ENCODE data around the gene SYCE1.

Gene SYCE1

DNA sequence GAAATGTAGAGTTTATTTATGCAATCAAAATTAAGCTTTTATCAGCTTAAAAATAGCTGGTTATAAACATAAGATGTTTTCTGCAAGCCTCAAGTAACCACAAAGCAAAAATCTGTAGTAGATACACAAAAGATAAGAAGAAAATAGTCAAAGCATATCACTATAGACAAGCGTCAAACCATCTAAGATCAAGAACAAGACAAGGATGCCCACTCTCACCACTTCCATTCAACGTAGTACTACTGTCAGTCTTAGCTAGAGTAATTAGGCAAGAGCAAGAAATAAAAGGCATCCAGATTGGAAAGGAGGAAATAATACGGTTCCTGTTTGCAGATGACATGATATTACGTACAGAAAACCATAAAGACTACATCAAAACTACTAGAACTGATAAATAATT lies 55.7 kb downstream of the SYCE1 start:
- DNase-seq = no peak

All from stimulated activated CD4-positive, alpha-beta T cell treated with anti-CD3 and anti-CD28 coated beads, Interleukin-4, amount 100 ng/mL, for 4 hours (primary cell).